HepG2 (cell line): ENCODE data around the gene PYURF. TPM values are rescaled to one million over a fixed set of nuclear protein-coding genes. Genes with fewer than 3 reads are reported as not detected.

Experiments used
- CAMTA2 ChIP-seq: sonication (generic); formaldehyde crosslinking; IDR thresholded peaks from 2 replicates; pipeline ENCODE4 v1.4.0; 2020; ENCODE audit warnings: mild to moderate bottlenecking, missing genetic modification reagents, borderline replicate concordance
- HDAC2 ChIP-seq: sonication (generic); formaldehyde crosslinking; IDR thresholded peaks from 2 replicates; pipeline ENCODE4 v1.4.0; 2020; ENCODE audit warnings: missing genetic modification reagents
- HDAC6 ChIP-seq: fragments of 200-600 bp; sonication (generic); IDR thresholded peaks from 2 replicates; pipeline ENCODE4 v1.7.0; 2017; ENCODE audit warnings: mild to moderate bottlenecking, antibody characterized with exemption, low read length, low read depth
- KMT2B ChIP-seq: IDR thresholded peaks from 2 replicates; pipeline ENCODE4 v1.6.1; 2016; ENCODE audit warnings: missing genetic modification reagents, missing compliant biosample characterization
- PBX3 ChIP-seq: sonication (generic); formaldehyde crosslinking; IDR thresholded peaks from 2 replicates; pipeline ENCODE4 v1.8.1; 2023; ENCODE audit warnings: missing genetic modification reagents, inconsistent platforms, borderline replicate concordance
- SMC3 ChIP-seq: IDR thresholded peaks from 2 replicates; pipeline ENCODE4 v1.6.1; 2011; ENCODE audit warnings: low read length, improper control_type of control experiment
- TRIM22 ChIP-seq: fragments of 450-650 bp; IDR thresholded peaks from 2 replicates; pipeline ENCODE4 v1.6.1; 2017
- polyA plus RNA-seq, 8 experiments: library from polyadenylated mRNA; depleted of rRNA in 3 of 8; stranded (reverse) in 7 of 8; unstranded in 1 of 8; fragments of >200 nt; fragmentation: Illumina TruSeq in 4 of 8; extraction: Trizol in 4 of 8; gene quantifications; 2 replicates each; pipeline versions ENCODE4 v1.2.1 to v1.2.3, GENCODE V29; 2011 to 2016; ENCODE audit warnings: low read depth in 4 of 8, missing spikeins in 1 of 8, mixed read lengths in 1 of 8; ENCODE audit not compliant: insufficient read depth in 1 of 8
- total RNA-seq, 5 experiments: library from RNA; depleted of rRNA; stranded (reverse); fragments of >200 nt; fragmentation: Illumina TruSeq; extraction: Trizol; gene quantifications; 2 replicates each; pipeline ENCODE4 v1.2.3, GENCODE V29; 2016; ENCODE audit warnings: low read depth in 1 of 5
- TF ChIP-seq, protein P1 (sequence below): conservative IDR thresholded peaks from 2 replicates; pipeline ENCODE4 v1.6.1; 2018; ENCODE audit warnings: missing genetic modification reagents
- TF ChIP-seq, protein P2 (sequence below), 2 experiments: sonication (generic) in 1 of 2; formaldehyde crosslinking in 1 of 2; IDR thresholded peaks; 2 replicates each; pipeline versions ENCODE4 v1.4.0 to v1.6.1; 2018 to 2020; ENCODE audit warnings: missing genetic modification reagents in 2 of 2, borderline replicate concordance in 1 of 2, low read depth in 1 of 2, mild to moderate bottlenecking in 1 of 2, missing biosample characterization in 1 of 2

Gene PYURF
- total and polyA plus RNA-seq, 2 of the 13 experiments (the other 11 are each of a cell fraction or from before 2014, with no cell fraction given) = 59.9 to 95.2 TPM

DNA sequence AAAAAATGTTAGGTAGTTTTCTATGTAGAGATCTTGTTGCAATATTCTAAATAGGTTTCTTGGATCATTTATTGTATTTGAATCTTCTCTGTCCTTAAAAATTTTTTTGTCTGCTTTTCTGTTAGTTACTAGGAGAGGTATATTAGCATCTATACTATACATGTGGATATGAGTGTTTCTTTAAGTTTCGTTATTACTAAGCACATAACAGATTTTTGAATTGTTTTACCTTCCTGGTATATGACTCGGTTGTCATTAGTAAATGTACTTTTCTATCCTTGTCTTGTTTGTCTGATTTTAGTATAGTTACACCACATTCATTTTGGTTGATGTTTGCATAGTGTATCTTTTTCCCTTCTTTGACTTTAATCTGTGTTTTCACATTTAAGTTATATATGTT is 20.2 kb downstream of the PYURF start (continued):
- TF ChIP-seq, protein P1, sequence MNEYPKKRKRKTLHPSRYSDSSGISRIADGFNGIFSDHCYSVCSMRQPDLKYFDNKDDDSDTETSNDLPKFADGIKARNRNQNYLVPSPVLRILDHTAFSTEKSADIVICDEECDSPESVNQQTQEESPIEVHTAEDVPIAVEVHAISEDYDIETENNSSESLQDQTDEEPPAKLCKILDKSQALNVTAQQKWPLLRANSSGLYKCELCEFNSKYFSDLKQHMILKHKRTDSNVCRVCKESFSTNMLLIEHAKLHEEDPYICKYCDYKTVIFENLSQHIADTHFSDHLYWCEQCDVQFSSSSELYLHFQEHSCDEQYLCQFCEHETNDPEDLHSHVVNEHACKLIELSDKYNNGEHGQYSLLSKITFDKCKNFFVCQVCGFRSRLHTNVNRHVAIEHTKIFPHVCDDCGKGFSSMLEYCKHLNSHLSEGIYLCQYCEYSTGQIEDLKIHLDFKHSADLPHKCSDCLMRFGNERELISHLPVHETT (CRISPR knock-in tag) = no peak
- TF ChIP-seq TRIM22 (no peak), PBX3 (no peak), HDAC6 (no peak), SMC3 (no peak), HDAC2 (CRISPR knock-in tag) (no peak), CAMTA2 (no peak), KMT2B (CRISPR knock-in tag) (no peak)
- TF ChIP-seq, protein P2, sequence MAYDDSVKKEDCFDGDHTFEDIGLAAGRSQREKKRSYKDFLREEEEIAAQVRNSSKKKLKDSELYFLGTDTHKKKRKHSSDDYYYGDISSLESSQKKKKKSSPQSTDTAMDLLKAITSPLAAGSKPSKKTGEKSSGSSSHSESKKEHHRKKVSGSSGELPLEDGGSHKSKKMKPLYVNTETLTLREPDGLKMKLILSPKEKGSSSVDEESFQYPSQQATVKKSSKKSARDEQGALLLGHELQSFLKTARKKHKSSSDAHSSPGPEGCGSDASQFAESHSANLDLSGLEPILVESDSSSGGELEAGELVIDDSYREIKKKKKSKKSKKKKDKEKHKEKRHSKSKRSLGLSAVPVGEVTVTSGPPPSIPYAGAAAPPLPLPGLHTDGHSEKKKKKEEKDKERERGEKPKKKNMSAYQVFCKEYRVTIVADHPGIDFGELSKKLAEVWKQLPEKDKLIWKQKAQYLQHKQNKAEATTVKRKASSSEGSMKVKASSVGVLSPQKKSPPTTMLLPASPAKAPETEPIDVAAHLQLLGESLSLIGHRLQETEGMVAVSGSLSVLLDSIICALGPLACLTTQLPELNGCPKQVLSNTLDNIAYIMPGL (CRISPR knock-in tag; IDR thresholded peaks at IDR 0.05; ENCODE audit: borderline replicate concordance in 1 of 2, low read depth in 1 of 2) = no peak
